Uterus (tissue), 2 donors: Measurements from ENCODE around the gene SLC9A5.

Experiments used
- CTCF ChIP-seq, 4 experiments: fragments of 200-600 bp in 2 of 4; fragments of 450-650 bp in 2 of 4; sonication (generic) in 2 of 4; IDR thresholded peaks; one replicate each; pipeline ENCODE4 v1.5.1; 2016 to 2019; ENCODE audit warnings: antibody characterized with exemption in 4 of 4, mild to moderate bottlenecking in 2 of 4, moderate library complexity in 1 of 4
- POLR2A ChIP-seq, 2 donors: fragments of 450-650 bp; IDR thresholded peaks; one replicate each; pipeline ENCODE4 v1.6.1; 2016; ENCODE audit warnings: antibody characterized with exemption in 2 of 2, mild to moderate bottlenecking in 1 of 2, moderate library complexity in 1 of 2

DNA sequence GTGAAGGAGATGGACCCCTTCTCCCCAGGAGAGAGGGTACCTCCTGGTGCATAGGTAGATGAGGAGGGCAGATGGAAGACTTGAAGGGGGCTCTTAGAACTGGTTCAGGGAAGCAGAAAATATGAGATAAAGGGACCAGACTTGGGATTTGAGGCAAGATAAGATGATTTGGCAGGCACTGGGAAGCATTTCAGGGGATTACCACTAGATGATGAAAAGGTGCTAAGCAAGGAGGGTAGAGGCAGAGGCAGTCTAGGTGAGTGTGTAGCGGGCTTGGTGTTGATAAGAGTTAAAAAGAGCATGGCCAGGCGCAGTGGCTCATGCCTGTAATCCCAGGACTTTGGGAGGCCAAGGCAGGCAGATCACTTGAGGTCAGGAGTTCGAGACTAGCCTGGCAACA lies 14.4 kb downstream of the SLC9A5 start:
- TF ChIP-seq CTCF (IDR thresholded peaks at IDR 0.05) (no peak), POLR2A (IDR thresholded peaks at IDR 0.05) (no peak)
